SH-SY5Y (cell line): Measurements from ENCODE around the gene EHD1.

Experiments
- GATA2 ChIP-seq: IDR thresholded peaks from 2 replicates; pipeline ENCODE4 v1.6.1; 2011; ENCODE audit warnings: mild to moderate bottlenecking, low read depth, low read length
- GATA3 ChIP-seq: IDR thresholded peaks from 2 replicates; pipeline ENCODE4 v1.6.1; 2011; ENCODE audit warnings: low read depth, mild to moderate bottlenecking, low read length, moderate library complexity

DNA sequence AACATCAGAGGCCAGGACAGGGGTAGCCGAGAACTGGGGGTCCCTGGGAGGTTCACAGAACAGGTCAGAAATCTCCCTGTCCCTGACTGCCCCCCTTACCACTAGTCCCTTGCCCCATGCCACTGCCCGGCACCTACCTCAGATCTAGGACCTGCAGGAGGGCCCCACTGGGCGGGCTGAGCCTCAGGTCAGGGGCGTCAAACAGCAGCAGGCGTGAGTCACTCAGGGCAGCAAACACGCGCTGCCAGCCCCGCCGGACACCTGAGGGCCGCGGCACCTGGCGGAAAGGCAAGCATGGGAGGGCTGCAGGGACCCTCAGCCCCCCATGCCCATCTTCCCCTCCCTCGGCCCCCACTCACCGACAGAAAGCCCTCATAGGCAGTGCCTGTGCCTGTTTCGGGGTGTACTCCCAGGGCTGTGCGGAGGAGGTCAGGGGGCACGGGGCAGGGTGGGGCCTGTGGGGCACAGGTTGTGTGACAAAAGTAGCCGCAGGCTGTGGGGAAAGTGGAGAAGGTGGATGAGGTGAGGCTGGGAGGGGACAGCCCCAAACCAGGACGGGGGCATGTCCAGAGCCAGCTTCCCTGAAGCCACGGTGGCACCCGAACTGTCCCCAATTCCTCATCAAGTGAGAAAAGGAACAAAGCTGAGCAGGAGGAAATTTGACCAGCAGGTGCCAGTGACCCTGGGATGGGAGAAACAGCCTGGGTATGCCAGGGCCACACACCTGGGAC is 45.8 kb downstream of the EHD1 start:
- TF ChIP-seq GATA2 (no peak), GATA3 (no peak)
